ENCODE data around the gene BCKDHB. TPM values are rescaled to one million over a fixed set of nuclear protein-coding genes. Genes with fewer than 3 reads are reported as not detected.

Gene BCKDHB
- total and polyA plus RNA-seq, 2 experiments from 2014 or later = 32.1 to 42.7 TPM

GRCh38 chr6:80280262-80281010, 174.0 kb downstream of the BCKDHB start (continued):
- TF ChIP-seq ZNF462 (CRISPR knock-in tag; IDR thresholded peaks at IDR 0.05) = no peak

- H3K9me3 Mint-ChIP-seq = no peaks in the 10 kb centered on the region
- H3K4me2 ChIP-seq = no peak overlapping the region
- no peak overlapping the region for H3K27ac Mint-ChIP-seq
- no peak overlapping the region for H3K4me3 ChIP-seq
- ATAC-seq (no peak), DNase-seq (ENCODE audit: low spot score) (no peak)
- H3K79me2 ChIP-seq (replicated peaks; ENCODE audit: insufficient read depth) = no peaks in the 10 kb centered on the region
- no peak overlapping the region for H3K27ac ChIP-seq (ENCODE audit: low read depth)
- no peak overlapping the region for H2AFZ ChIP-seq
- peaks cover 3% of the 10 kb centered on the region; the same call in 1 of the 3 replicates for H3K4me1 Mint-ChIP-seq
- H3K36me3 ChIP-seq (ENCODE audit: insufficient read depth) = no peaks in the 10 kb centered on the region
- no peaks in the 10 kb centered on the region for H3K36me3 Mint-ChIP-seq (ENCODE audit: low read depth)
- H3K9me2 ChIP-seq (ENCODE audit: insufficient read depth) = no peaks in the 10 kb centered on the region
- H3K4me3 Mint-ChIP-seq = no peak overlapping the region
- no peaks in the 10 kb centered on the region for H3K27me3 Mint-ChIP-seq (ENCODE audit: insufficient read depth, low read depth, poor library complexity)
- H3F3A ChIP-seq (replicated peaks; ENCODE audit: low read depth) = no peaks in the 10 kb centered on the region
- no peaks in the 10 kb centered on the region for H3K27me3 ChIP-seq (ENCODE audit: insufficient read depth)
- no peaks in the 10 kb centered on the region for H4K20me1 ChIP-seq (replicated peaks; ENCODE audit: insufficient read depth)
- no peaks in the 10 kb centered on the region for H3K4me1 ChIP-seq (ENCODE audit: insufficient read depth)
- TF ChIP-seq CTCF (conservative IDR thresholded peaks at IDR 0.05; ENCODE audit: low read depth in 2 of 2) = no peak
- TF ChIP-seq JUNB (IDR thresholded peaks at IDR 0.05; ENCODE audit: unreplicated experiment) = no peak
- no peak for TF ChIP-seq ZNF462 (CRISPR knock-in tag; IDR thresholded peaks at IDR 0.05)
- no peak for TF ChIP-seq CREB1 (CRISPR knock-in tag; IDR thresholded peaks at IDR 0.05; ENCODE audit: low read depth)
- TF ChIP-seq ZNF331 (CRISPR knock-in tag; IDR thresholded peaks at IDR 0.05; ENCODE audit: low read depth) = no peak
Observed at GRCh38 chr6:80282913-80283554, 176.6 kb downstream of the BCKDHB start.
